Mesodermal cell (in vitro differentiated cells): ENCODE measurements around the gene ANKRD44.

Experiments used
- H3K27ac ChIP-seq: 2 replicates; pipeline ENCODE4 v1.7.0; 2013; ENCODE audit warnings: mild to moderate bottlenecking, low read depth, low read length, moderate library complexity; ENCODE audit not compliant: severe bottlenecking
- H3K36me3 ChIP-seq: 2 replicates; pipeline ENCODE4 v1.7.1; 2013; ENCODE audit warnings: mild to moderate bottlenecking, low read length, moderate library complexity; ENCODE audit not compliant: control insufficient read depth, insufficient read depth
- H3K4me1 ChIP-seq: one replicate; pipeline ENCODE4 v1.7.1; 2013; ENCODE audit warnings: mild to moderate bottlenecking, low read length; ENCODE audit not compliant: insufficient read depth, control insufficient read depth, poor library complexity, severe bottlenecking
- H3K4me3 ChIP-seq: 2 replicates; pipeline ENCODE4 v1.7.0; 2013; ENCODE audit warnings: low read length, control low read depth, mild to moderate bottlenecking; ENCODE audit not compliant: insufficient read depth, poor library complexity, severe bottlenecking; ENCODE audit errors: extremely low read depth
- H3K9me3 ChIP-seq: 2 replicates; pipeline ENCODE4 v1.7.1; 2013; ENCODE audit warnings: mild to moderate bottlenecking, low read length, moderate library complexity; ENCODE audit not compliant: control insufficient read depth
- WGBS, 2 experiments: methylation state at CpG; one replicate each; pipeline ENCODE4 v1.1.5; 2013; ENCODE audit warnings: missing lambda C conversion rate in 2 of 2; ENCODE audit not compliant: insufficient coverage in 2 of 2; 5-methylcytosine and 5-hydroxymethylcytosine counted together

Gene ANKRD44

GRCh38 chr2:196989496-196989895, 321.1 kb downstream of the ANKRD44 start:
- H3K4me3 ChIP-seq: no peak overlapping the region
- H3K4me1 ChIP-seq: peaks cover 14% of the 10 kb centered on the region
- H3K36me3 ChIP-seq: no peaks in the 10 kb centered on the region
- H3K9me3 ChIP-seq: no peaks in the 10 kb centered on the region
- 93% methylated on average over 2 to 3 of the region's 4 CpGs for WGBS, 2 experiments
- H3K27ac ChIP-seq: no peak overlapping the region

- Histone ChIP-seq H3K9me3 (no peaks in the 10 kb centered on the region), H3K4me1 (peaks cover 14% of the 10 kb centered on the region), H3K27ac (peak overlapping the region; percentile 97), H3K4me3 (no peak overlapping the region), H3K36me3 (no peaks in the 10 kb centered on the region)
- 92 to 94% methylated on average over 3 to 5 of the region's 5 CpGs for WGBS, 2 experiments
Observed at GRCh38 chr2:196988639-196989038, 321.9 kb downstream of the ANKRD44 start.

- Histone ChIP-seq H3K4me1 (peaks cover 14% of the 10 kb centered on the region), H3K4me3 (no peak overlapping the region)
Observed at GRCh38 chr2:196987649-196988364, 322.8 kb downstream of the ANKRD44 start.

GRCh38 chr2:196987298-196987648, 323.3 kb downstream of the ANKRD44 start:
- H3K27ac ChIP-seq: peak overlapping the region; percentile 97
- no peak overlapping the region for H3K4me3 ChIP-seq
- H3K9me3 ChIP-seq: no peaks in the 10 kb centered on the region
- no peaks in the 10 kb centered on the region for H3K36me3 ChIP-seq
- 100% methylated on average over 1 of the region's 1 CpG; no CpG with 5 or more reads in 1 of the 2 experiments for WGBS, 2 experiments
- peaks cover 14% of the 10 kb centered on the region for H3K4me1 ChIP-seq

More at GRCh38 chr2:196987649-196988364, 322.8 kb downstream of the ANKRD44 start:
- peak overlapping the region; percentile 97 for H3K27ac ChIP-seq
- H3K9me3 ChIP-seq: no peaks in the 10 kb centered on the region
- WGBS, 2 experiments: 17 to 25% methylated on average over 5 of the region's 6 CpGs
- H3K36me3 ChIP-seq: no peaks in the 10 kb centered on the region

GRCh38 chr2:196985511-196986183, 324.9 kb downstream of the ANKRD44 start:
- Histone ChIP-seq H3K36me3 (no peaks in the 10 kb centered on the region), H3K4me3 (no peak overlapping the region), H3K27ac (no peak overlapping the region), H3K4me1 (peaks cover 14% of the 10 kb centered on the region), H3K9me3 (no peaks in the 10 kb centered on the region)
- WGBS, 2 experiments: 100% methylated on average over 1 of the region's 3 CpGs; no CpG with 5 or more reads in 1 of the 2 experiments

- Histone ChIP-seq H3K27ac (no peak overlapping the region), H3K4me3 (no peak overlapping the region), H3K4me1 (peaks cover 14% of the 10 kb centered on the region), H3K9me3 (no peaks in the 10 kb centered on the region), H3K36me3 (no peaks in the 10 kb centered on the region)
- WGBS, 2 experiments: 87 to 93% methylated on average over 4 to 5 of the region's 5 CpGs
Observed at GRCh38 chr2:196984903-196985302, 325.7 kb downstream of the ANKRD44 start.

GRCh38 chr2:196983934-196984333, 326.6 kb downstream of the ANKRD44 start:
- Histone ChIP-seq H3K4me1 (peaks cover 13% of the 10 kb centered on the region), H3K36me3 (no peaks in the 10 kb centered on the region), H3K9me3 (no peaks in the 10 kb centered on the region), H3K27ac (no peak overlapping the region), H3K4me3 (no peak overlapping the region)
- WGBS, 2 experiments: 85 to 94% methylated on average over 2 to 3 of the region's 3 CpGs

- Histone ChIP-seq H3K36me3 (no peaks in the 10 kb centered on the region), H3K4me3 (no peak overlapping the region), H3K9me3 (no peaks in the 10 kb centered on the region), H3K4me1 (no peaks in the 10 kb centered on the region), H3K27ac (no peak overlapping the region)
- 94% methylated on average over 2 of the region's 3 CpGs; no CpG with 5 or more reads in 1 of the 2 experiments for WGBS, 2 experiments
Observed at GRCh38 chr2:196980473-196980872, 330.1 kb downstream of the ANKRD44 start.

GRCh38 chr2:196980001-196980400, 330.6 kb downstream of the ANKRD44 start:
- Histone ChIP-seq H3K4me1 (no peaks in the 10 kb centered on the region), H3K27ac (no peak overlapping the region), H3K36me3 (no peaks in the 10 kb centered on the region), H3K9me3 (no peaks in the 10 kb centered on the region), H3K4me3 (no peak overlapping the region)
- 83% methylated on average over 1 of the region's 1 CpG; no CpG with 5 or more reads in 1 of the 2 experiments for WGBS, 2 experiments

- H3K27ac ChIP-seq: no peak overlapping the region
- H3K4me1 ChIP-seq: no peaks in the 10 kb centered on the region
- H3K9me3 ChIP-seq: no peaks in the 10 kb centered on the region
- no peak overlapping the region for H3K4me3 ChIP-seq
- no peaks in the 10 kb centered on the region for H3K36me3 ChIP-seq
- no CpG with 5 or more reads among the region's 2 CpGs for WGBS, 2 experiments
Observed at GRCh38 chr2:196977507-196977906, 333.1 kb downstream of the ANKRD44 start.

GRCh38 chr2:196974970-196975369, 335.6 kb downstream of the ANKRD44 start:
- no CpG with 5 or more reads among the region's 1 CpG for WGBS, 2 experiments
- Histone ChIP-seq H3K27ac (no peak overlapping the region), H3K36me3 (no peaks in the 10 kb centered on the region), H3K4me3 (no peak overlapping the region), H3K9me3 (no peaks in the 10 kb centered on the region), H3K4me1 (no peaks in the 10 kb centered on the region)
